HepG2 (cell line): ENCODE results near the gene RCBTB1. TPM values are rescaled to one million over a fixed set of nuclear protein-coding genes. Genes with fewer than 3 reads are reported as not detected.

Experiments
- ARHGAP35 ChIP-seq: sonication (generic); formaldehyde crosslinking; IDR thresholded peaks from 2 replicates; pipeline ENCODE4 v1.9.0; 2022; ENCODE audit warnings: mild to moderate bottlenecking, inconsistent platforms, moderate library complexity, missing genetic modification reagents, borderline replicate concordance
- ARID2 ChIP-seq: sonication (generic); formaldehyde crosslinking; IDR thresholded peaks from 2 replicates; pipeline ENCODE4 v1.8.1; 2022; ENCODE audit warnings: mild to moderate bottlenecking, missing genetic modification reagents, borderline replicate concordance
- BRCA1 ChIP-seq: sonication (generic); formaldehyde crosslinking; IDR thresholded peaks from 2 replicates; pipeline ENCODE4 v1.4.0; 2020; ENCODE audit warnings: missing genetic modification reagents
- GZF1 ChIP-seq: sonication (generic); formaldehyde crosslinking; IDR thresholded peaks from 2 replicates; pipeline ENCODE4 v1.5.1; 2020; ENCODE audit warnings: mild to moderate bottlenecking, missing genetic modification reagents
- HOXA9 ChIP-seq: sonication (generic); formaldehyde crosslinking; IDR thresholded peaks from 2 replicates; pipeline ENCODE4 v1.8.1; 2022; ENCODE audit warnings: missing genetic modification reagents, mild to moderate bottlenecking, moderate library complexity, borderline replicate concordance
- JUND ChIP-seq: sonication (generic); formaldehyde crosslinking; IDR thresholded peaks from 2 replicates; pipeline ENCODE4 v1.8.0; 2022; ENCODE audit warnings: mild to moderate bottlenecking, missing genetic modification reagents
- MED1 ChIP-seq: sonication (generic); formaldehyde crosslinking; IDR thresholded peaks from 2 replicates; pipeline ENCODE4 v1.4.0; 2020; ENCODE audit warnings: missing genetic modification reagents
- NAIF1 ChIP-seq: sonication (generic); formaldehyde crosslinking; IDR thresholded peaks from 2 replicates; pipeline ENCODE4 v1.5.0; 2020; ENCODE audit warnings: mild to moderate bottlenecking, missing genetic modification reagents, borderline replicate concordance
- NR2F1 ChIP-seq, 2 experiments: fragments of 450-650 bp in 1 of 2; formaldehyde crosslinking in 1 of 2; IDR thresholded peaks; 2 replicates each; pipeline versions ENCODE4 v1.5.0 to v1.6.1; 2016 to 2020; ENCODE audit warnings: mild to moderate bottlenecking in 1 of 2, missing compliant biosample characterization in 1 of 2, missing genetic modification reagents in 1 of 2, moderate library complexity in 1 of 2
- PAX8 ChIP-seq: sonication (generic); formaldehyde crosslinking; IDR thresholded peaks from 2 replicates; pipeline ENCODE4 v1.8.0; 2022; ENCODE audit warnings: mild to moderate bottlenecking, missing genetic modification reagents, borderline replicate concordance
- SIN3A ChIP-seq: IDR thresholded peaks from 2 replicates; pipeline ENCODE4 v1.6.1; 2011; ENCODE audit warnings: low read depth, mild to moderate bottlenecking, control low read depth, low read length, borderline replicate concordance
- SYNCRIP ChIP-seq: fragments of 200-400 bp; formaldehyde crosslinking; IDR thresholded peaks from 2 replicates; pipeline ENCODE4 v1.6.1; 2018; ENCODE audit warnings: mild to moderate bottlenecking, low read depth, low read length; ENCODE audit not compliant: insufficient read depth
- TP53 ChIP-seq: sonication (generic); formaldehyde crosslinking; conservative IDR thresholded peaks from 2 replicates; pipeline ENCODE4 v1.4.0; 2020; ENCODE audit warnings: missing genetic modification reagents
- ZFP82 ChIP-seq: sonication (generic); formaldehyde crosslinking; IDR thresholded peaks from 2 replicates; pipeline ENCODE4 v1.5.1; 2020; ENCODE audit warnings: mild to moderate bottlenecking, missing genetic modification reagents, borderline replicate concordance
- ZNF264 ChIP-seq: sonication (generic); formaldehyde crosslinking; IDR thresholded peaks from 2 replicates; pipeline ENCODE4 v1.4.0; 2020; ENCODE audit warnings: missing genetic modification reagents
- ZNF713 ChIP-seq: sonication (generic); formaldehyde crosslinking; IDR thresholded peaks from 2 replicates; pipeline ENCODE4 v1.4.0; 2020; ENCODE audit warnings: mild to moderate bottlenecking, missing genetic modification reagents
- ZNF777 ChIP-seq: sonication (generic); formaldehyde crosslinking; IDR thresholded peaks from 2 replicates; pipeline ENCODE4 v1.4.0; 2020; ENCODE audit warnings: missing genetic modification reagents
- polyA plus RNA-seq, 8 experiments: library from polyadenylated mRNA; depleted of rRNA in 3 of 8; stranded (reverse) in 7 of 8; unstranded in 1 of 8; fragments of >200 nt; fragmentation: Illumina TruSeq in 4 of 8; extraction: Trizol in 4 of 8; gene quantifications; 2 replicates each; pipeline versions ENCODE4 v1.2.1 to v1.2.3, GENCODE V29; 2011 to 2016; ENCODE audit warnings: low read depth in 4 of 8, missing spikeins in 1 of 8, mixed read lengths in 1 of 8; ENCODE audit not compliant: insufficient read depth in 1 of 8
- total RNA-seq, 5 experiments: library from RNA; depleted of rRNA; stranded (reverse); fragments of >200 nt; fragmentation: Illumina TruSeq; extraction: Trizol; gene quantifications; 2 replicates each; pipeline ENCODE4 v1.2.3, GENCODE V29; 2016; ENCODE audit warnings: low read depth in 1 of 5
- TF ChIP-seq, protein P1 (sequence below): sonication (generic); formaldehyde crosslinking; IDR thresholded peaks from 2 replicates; pipeline ENCODE4 v1.8.1; 2023; ENCODE audit warnings: mild to moderate bottlenecking, missing genetic modification reagents, borderline replicate concordance
- TF ChIP-seq, protein P2 (sequence below): IDR thresholded peaks from 2 replicates; pipeline ENCODE4 v1.6.1; 2018; ENCODE audit warnings: missing genetic modification reagents
- TF ChIP-seq, protein P3 (sequence below): sonication (generic); formaldehyde crosslinking; IDR thresholded peaks from 2 replicates; pipeline ENCODE4 v1.4.0; 2020; ENCODE audit warnings: mild to moderate bottlenecking, missing genetic modification reagents, borderline replicate concordance
- TF ChIP-seq, protein P4 (sequence below): sonication (generic); formaldehyde crosslinking; IDR thresholded peaks from 2 replicates; pipeline ENCODE4 v1.8.0; 2022; ENCODE audit warnings: mild to moderate bottlenecking, missing genetic modification reagents
- TF ChIP-seq, protein P5 (sequence below), 2 experiments: sonication (generic) in 1 of 2; formaldehyde crosslinking in 1 of 2; IDR thresholded peaks; 2 replicates each; pipeline versions ENCODE4 v1.5.1 to v1.6.1; 2011 to 2020; ENCODE audit warnings: borderline replicate concordance in 1 of 2, low read depth in 1 of 2, low read length in 1 of 2, mild to moderate bottlenecking in 1 of 2, missing genetic modification reagents in 1 of 2, moderate library complexity in 1 of 2

Gene RCBTB1
- total and polyA plus RNA-seq, 2 of the 13 experiments (the other 11 are each of a cell fraction or from before 2014, with no cell fraction given): 13.4 to 21.6 TPM

DNA sequence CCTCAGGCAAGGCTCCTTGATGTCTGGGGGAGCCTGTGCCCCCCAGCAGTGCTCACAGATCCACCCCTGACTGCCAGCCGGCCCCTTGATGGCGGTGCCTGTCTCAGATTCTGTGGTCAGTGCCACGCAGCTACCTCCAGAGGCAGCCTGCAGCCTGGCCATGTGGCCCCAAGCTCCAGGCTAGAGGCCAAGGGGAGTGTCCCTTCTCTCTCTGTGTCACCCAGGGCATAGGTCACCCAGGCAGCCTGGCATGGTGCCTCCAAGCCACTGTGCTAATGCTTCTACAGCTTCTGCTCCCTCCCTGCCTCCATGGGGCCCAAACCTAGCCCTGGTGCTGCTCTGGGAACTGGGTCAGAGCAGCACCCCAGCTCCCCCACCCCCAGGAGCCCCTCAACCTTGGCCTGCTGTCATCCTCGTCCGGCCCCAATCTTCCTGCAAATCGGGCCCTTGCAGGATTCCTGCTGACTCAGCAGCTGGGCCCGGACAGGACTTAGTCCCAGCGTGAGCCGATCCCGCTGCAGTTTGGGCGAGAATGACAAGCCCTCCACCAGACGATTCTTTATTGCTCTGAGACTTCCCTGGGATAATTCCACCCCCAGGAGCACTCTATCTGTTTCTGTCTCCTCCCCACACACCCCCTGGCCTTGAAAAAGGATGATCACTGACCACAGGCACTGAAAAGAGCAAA is 40.2 kb upstream of the RCBTB1 start (continued):
- TF ChIP-seq, protein P1, sequence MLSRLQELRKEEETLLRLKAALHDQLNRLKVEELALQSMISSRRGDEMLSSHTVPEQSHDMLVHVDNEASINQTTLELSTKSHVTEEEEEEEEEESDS (CRISPR knock-in tag): no peak
- TF ChIP-seq, protein P2, sequence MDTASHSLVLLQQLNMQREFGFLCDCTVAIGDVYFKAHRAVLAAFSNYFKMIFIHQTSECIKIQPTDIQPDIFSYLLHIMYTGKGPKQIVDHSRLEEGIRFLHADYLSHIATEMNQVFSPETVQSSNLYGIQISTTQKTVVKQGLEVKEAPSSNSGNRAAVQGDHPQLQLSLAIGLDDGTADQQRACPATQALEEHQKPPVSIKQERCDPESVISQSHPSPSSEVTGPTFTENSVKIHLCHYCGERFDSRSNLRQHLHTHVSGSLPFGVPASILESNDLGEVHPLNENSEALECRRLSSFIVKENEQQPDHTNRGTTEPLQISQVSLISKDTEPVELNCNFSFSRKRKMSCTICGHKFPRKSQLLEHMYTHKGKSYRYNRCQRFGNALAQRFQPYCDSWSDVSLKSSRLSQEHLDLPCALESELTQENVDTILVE (CRISPR knock-in tag): no peak
- TF ChIP-seq NR2F1 (CRISPR knock-in tag; IDR thresholded peaks at IDR 0.05) (peak; percentile 72 to 85), SYNCRIP (no peak), JUND (CRISPR knock-in tag) (no peak), BRCA1 (CRISPR knock-in tag) (no peak), SIN3A (no peak), TP53 (CRISPR knock-in tag) (no peak), PAX8 (CRISPR knock-in tag) (no peak), ZNF713 (no peak), ZNF264 (CRISPR knock-in tag) (no peak), ZFP82 (CRISPR knock-in tag) (no peak), ARID2 (CRISPR knock-in tag) (no peak), ARHGAP35 (CRISPR knock-in tag) (no peak), ZNF777 (no peak), GZF1 (CRISPR knock-in tag) (no peak), NAIF1 (CRISPR knock-in tag) (no peak), HOXA9 (CRISPR knock-in tag) (no peak), MED1 (CRISPR knock-in tag) (no peak)
- TF ChIP-seq, protein P3, sequence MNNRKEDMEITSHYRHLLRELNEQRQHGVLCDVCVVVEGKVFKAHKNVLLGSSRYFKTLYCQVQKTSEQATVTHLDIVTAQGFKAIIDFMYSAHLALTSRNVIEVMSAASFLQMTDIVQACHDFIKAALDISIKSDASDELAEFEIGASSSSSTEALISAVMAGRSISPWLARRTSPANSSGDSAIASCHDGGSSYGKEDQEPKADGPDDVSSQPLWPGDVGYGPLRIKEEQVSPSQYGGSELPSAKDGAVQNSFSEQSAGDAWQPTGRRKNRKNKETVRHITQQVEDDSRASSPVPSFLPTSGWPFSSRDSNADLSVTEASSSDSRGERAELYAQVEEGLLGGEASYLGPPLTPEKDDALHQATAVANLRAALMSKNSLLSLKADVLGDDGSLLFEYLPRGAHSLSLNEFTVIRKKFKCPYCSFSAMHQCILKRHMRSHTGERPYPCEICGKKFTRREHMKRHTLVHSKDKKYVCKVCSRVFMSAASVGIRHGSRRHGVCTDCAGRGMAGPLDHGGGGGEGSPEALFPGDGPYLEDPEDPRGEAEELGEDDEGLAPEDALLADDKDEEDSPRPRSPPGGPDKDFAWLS (CRISPR knock-in tag): no peak
- TF ChIP-seq, protein P4, sequence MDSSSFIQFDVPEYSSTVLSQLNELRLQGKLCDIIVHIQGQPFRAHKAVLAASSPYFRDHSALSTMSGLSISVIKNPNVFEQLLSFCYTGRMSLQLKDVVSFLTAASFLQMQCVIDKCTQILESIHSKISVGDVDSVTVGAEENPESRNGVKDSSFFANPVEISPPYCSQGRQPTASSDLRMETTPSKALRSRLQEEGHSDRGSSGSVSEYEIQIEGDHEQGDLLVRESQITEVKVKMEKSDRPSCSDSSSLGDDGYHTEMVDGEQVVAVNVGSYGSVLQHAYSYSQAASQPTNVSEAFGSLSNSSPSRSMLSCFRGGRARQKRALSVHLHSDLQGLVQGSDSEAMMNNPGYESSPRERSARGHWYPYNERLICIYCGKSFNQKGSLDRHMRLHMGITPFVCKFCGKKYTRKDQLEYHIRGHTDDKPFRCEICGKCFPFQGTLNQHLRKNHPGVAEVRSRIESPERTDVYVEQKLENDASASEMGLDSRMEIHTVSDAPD: no peak
- TF ChIP-seq, protein P5, sequence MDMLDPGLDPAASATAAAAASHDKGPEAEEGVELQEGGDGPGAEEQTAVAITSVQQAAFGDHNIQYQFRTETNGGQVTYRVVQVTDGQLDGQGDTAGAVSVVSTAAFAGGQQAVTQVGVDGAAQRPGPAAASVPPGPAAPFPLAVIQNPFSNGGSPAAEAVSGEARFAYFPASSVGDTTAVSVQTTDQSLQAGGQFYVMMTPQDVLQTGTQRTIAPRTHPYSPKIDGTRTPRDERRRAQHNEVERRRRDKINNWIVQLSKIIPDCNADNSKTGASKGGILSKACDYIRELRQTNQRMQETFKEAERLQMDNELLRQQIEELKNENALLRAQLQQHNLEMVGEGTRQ (IDR thresholded peaks at IDR 0.05; ENCODE audit: low read depth, low read length): no peak
- TF ChIP-seq, protein P5 (CRISPR knock-in tag; IDR thresholded peaks at IDR 0.05; ENCODE audit: borderline replicate concordance): no peak
